ENCODE results near the gene PPM1L. TPM values are rescaled to one million over a fixed set of nuclear protein-coding genes. Genes with fewer than 3 reads are reported as not detected.

The PPM1L gene
- total RNA-seq, 1 donor from 2014 or later, result 13.5 TPM

GRCh38 chr3:160929595-160929994, 173.6 kb downstream of the PPM1L start:
- ATAC-seq, result peak; percentile 63
- TF ChIP-seq CTCF (IDR thresholded peaks at IDR 0.05), result peak; percentile 15

DNA sequence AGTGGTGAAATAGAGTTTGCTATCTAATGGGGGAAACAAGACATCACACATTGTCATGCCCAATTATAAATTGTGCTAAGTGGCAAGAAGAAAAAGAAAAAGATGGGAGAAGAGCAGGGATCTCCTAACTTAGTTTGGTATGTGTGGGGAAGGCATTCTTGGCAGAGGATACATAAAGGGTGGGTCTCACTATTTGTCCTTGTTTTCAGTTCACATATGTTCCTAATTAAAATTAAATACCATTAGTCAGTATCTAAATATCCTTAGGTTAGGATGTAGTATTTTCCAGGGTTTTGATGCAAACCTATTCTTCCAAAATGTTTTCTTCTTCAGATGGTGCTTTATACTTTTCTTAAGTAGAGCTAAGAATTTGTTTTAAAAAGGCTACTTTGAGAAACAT, 175.4 kb downstream of the PPM1L start:
- DNase-seq (no peak), ATAC-seq (no peak)
- no peak overlapping the region for H3K27ac ChIP-seq
- no peaks in the 10 kb centered on the region for H3K9me3 ChIP-seq
- intact Hi-C loops (cut with DNase I), result no loop called here
- no peaks in the 10 kb centered on the region for H3K4me1 ChIP-seq
- no peak overlapping the region for H3K4me3 ChIP-seq
- no peak for TF ChIP-seq CTCF (IDR thresholded peaks at IDR 0.05)
- no peaks in the 10 kb centered on the region for H3K27me3 ChIP-seq
- no peaks in the 10 kb centered on the region for H3K36me3 ChIP-seq

More at GRCh38 chr3:160929595-160929994, 173.6 kb downstream of the PPM1L start:
- no peak overlapping the region for H3K4me3 ChIP-seq
- DNase-seq, result no peak
- no peak overlapping the region for H3K27ac ChIP-seq
- no peaks in the 10 kb centered on the region for H3K4me1 ChIP-seq
- intact Hi-C loops (cut with DNase I), result no loop called here
- H3K9me3 ChIP-seq, result no peaks in the 10 kb centered on the region
- H3K36me3 ChIP-seq, result no peaks in the 10 kb centered on the region
- no peaks in the 10 kb centered on the region for H3K27me3 ChIP-seq

- H3K27me3 ChIP-seq, result no peaks in the 10 kb centered on the region
- H3K4me1 ChIP-seq, result no peaks in the 10 kb centered on the region
- no peak overlapping the region for H3K27ac ChIP-seq
- ATAC-seq (no peak), DNase-seq (no peak)
- TF ChIP-seq CTCF (IDR thresholded peaks at IDR 0.05), result no peak
- no peaks in the 10 kb centered on the region for H3K36me3 ChIP-seq
- no peaks in the 10 kb centered on the region for H3K9me3 ChIP-seq
- intact Hi-C loops (cut with DNase I), result no loop called here
- H3K4me3 ChIP-seq, result no peak overlapping the region
Observed at GRCh38 chr3:160935413-160936095, 179.5 kb downstream of the PPM1L start.

DNA sequence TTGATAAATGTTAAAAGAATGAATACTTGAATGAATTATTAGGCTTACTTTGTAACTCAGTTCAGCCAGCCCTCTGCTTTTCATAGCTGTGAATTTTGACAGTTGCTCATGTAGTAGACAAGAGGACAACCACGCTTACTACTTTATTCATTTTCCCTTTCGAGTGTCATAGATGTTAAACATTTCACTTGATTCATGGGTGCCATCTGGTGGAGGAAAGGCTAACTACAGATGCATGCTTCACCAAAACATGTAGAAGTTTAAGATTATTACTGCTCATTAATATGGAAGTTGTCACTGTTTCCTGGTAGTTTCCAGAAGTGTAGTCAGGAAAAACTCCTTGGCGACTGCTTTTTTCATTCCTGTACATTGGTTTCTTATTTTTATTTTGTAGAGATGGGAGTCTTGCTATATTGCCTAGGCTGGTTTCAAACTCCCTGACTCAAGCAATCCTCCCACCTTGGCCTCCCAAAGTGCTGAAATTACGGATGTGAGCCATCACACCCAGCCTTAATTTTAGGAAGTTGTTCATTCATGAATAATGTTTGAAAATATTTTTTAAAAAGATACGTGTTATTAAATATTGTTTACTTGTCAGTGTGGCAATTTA, 186.0 kb downstream of the PPM1L start:
- Histone ChIP-seq H3K36me3 (no peaks in the 10 kb centered on the region), H3K4me1 (peaks cover 8% of the 10 kb centered on the region), H3K27me3 (no peaks in the 10 kb centered on the region), H3K4me3 (no peak overlapping the region), H3K27ac (no peak overlapping the region), H3K9me3 (no peaks in the 10 kb centered on the region)
- TF ChIP-seq CTCF (IDR thresholded peaks at IDR 0.05), result peak; percentile 92
- DNase-seq (no peak), ATAC-seq (peak; percentile 92)
- intact Hi-C loops (cut with DNase I), result loop anchor here (5.0 kb wide), 1 partner anchor 235 kb away; no protein-coding TSS in a partner anchor

DNA sequence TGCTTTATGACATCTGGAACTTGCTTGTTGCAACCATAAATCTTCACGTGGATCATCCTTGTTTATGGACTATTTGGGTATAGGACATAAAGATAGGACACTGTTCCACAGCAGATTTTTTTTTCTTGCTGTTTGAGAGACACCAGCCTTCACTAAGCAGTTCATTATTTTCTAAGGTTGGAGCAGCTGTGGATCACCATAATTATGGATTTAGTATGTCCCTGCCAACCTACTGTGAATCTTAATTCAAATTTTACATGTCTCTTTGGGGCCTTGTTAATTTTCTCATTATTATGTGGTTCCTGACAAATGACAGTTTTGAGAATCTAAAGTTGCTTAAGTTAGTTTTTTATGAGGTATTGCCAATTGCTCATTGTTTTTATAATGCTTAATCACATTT, 188.0 kb downstream of the PPM1L start:
- TF ChIP-seq CTCF (IDR thresholded peaks at IDR 0.05), result no peak
- no peaks in the 10 kb centered on the region for H3K27me3 ChIP-seq
- H3K27ac ChIP-seq, result no peak overlapping the region
- H3K36me3 ChIP-seq, result no peaks in the 10 kb centered on the region
- DNase-seq (no peak), ATAC-seq (no peak)
- H3K4me3 ChIP-seq, result no peak overlapping the region
- no peaks in the 10 kb centered on the region for H3K9me3 ChIP-seq
- peaks cover 8% of the 10 kb centered on the region for H3K4me1 ChIP-seq
- intact Hi-C loops (cut with DNase I), result loop anchor here (5.0 kb wide), 1 partner anchor 237 kb away; no protein-coding TSS in a partner anchor

Measured in upper lobe of right lung (tissue), 1 donor.